AML-193 (cell line): ENCODE results near the gene PPP2R3B.
"Not testable (repeated sequence)": the region's sequence is repeated elsewhere in the genome, so short reads cannot be mapped to it uniquely, and the experiment has no call there.

Experiments used
- DNase-seq, 2 experiments: peaks; one replicate each; lab custom pipeline; 2025; lab: John Stamatoyannopoulos, UW

Gene PPP2R3B

DNA sequence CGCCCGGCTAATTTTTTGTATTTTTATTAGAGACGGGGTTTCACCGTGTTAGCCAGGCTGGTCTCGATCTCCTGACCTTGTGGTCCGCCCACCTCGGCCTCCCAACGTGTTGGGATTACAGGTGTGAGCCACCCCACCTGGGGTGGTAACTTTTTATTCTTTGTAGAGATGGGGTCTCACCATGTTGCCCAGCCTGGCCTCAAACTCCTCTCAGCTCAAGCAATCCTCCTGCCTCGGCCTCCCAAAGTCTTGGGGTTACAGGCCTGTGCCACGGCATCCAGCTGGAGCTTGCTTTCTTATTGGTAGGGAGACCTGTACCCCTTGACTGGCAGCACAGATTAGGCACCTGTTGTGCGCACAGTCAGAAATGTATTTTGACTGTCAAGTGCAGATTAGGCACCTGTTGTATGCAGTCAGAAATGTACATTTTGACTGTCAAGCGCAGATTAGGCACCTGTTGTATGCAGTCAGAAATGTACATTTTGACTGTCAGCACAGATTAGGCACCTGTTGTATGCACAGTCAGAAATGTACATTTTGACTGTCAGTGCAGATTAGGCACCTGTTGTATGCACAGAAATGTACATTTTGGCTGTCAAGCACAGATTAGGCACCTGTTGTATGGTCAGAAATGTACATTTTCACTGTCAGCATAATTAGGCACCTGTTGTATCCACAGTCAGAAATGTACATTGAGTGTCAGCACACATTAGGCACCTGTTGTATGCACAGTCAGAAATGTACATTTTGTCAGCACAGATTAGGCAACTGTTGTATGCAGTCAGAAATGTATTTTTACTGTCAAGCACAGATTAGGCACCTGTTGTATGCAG lies 80.7 kb downstream of the PPP2R3B start:
- not testable (repeated sequence) for DNase-seq

GRCh38 chrX:302975-303374 lies 83.7 kb downstream of the PPP2R3B start:
- DNase-seq, result no peak

DNA sequence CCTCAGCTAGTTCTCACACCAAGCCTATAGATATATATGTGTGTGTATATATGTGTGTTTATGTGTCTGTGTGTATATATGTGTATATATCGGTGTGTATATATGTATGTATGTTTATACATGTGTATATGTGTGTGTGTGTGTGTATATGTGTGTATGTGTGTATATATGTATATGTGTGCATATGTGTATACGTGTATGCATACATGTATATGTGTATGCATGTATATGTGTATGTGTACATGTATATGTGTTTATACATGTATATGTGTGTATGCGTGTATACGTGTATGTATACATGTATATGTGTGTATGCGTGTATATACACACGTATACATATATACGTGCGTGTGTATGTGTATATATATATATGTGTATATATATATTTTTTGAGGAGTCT lies 86.4 kb downstream of the PPP2R3B start:
- DNase-seq, result no peak

DNA sequence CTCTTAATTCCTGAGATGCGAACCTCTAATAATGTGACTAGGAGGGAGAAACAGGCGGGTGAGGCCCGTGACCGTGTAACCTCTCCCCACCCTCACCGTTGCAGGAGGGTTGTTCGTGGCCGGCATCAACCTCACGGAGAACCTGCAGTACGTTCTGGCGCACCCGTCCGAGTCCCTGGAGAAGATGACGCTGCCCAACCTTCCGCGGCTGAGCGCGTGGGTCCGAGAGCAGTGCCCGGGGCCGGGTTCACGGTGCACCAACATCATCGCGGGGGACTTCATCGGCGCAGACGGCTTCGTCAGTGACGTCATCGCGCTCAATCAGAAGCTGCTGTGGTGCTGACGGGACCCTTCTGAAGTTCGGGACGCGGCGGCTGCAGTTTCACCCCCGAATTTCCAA lies 87.7 kb downstream of the PPP2R3B start:
- no peak for DNase-seq

GRCh38 chrX:295136-295535 lies 91.6 kb downstream of the PPP2R3B start:
- DNase-seq, result no peak

GRCh38 chrX:292900-293897 lies 93.5 kb downstream of the PPP2R3B start:
- no peak for DNase-seq

- DNase-seq, result no peak
Measured at GRCh38 chrX:291411-291901, 95.3 kb downstream of the PPP2R3B start.

DNA sequence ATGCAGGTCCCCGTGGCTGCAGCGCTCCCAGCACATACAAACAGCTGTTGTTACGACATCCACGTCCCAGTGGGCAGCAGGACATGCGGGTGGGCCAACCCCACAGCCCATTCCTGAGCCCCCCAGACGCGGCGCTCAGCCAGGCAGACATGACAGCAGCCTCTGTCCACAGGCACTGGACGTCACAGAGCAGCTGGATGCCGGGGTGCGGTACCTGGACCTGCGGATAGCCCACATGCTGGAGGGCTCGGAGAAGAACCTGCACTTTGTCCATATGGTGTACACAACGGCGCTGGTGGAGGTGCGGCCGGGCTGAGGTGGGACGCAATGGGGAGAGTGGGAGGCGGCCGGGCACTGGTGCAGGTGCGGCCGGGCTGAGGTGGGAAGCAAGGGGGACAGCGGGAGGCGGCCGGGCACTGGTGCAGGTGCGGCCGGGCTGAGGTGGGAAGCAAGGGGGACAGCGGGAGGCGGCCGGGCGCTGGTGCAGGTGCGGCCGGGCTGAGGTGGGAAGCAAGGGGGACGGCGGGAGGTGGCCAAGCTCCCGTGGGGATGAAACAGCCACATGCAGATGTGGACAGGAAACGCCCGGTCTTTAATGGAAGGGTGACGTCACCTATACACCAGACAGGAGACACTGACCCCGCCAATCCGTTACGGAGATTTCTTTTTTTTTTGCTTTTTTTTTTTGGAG lies 96.1 kb downstream of the PPP2R3B start:
- DNase-seq, result no peak

- DNase-seq, result no peak
Measured at GRCh38 chrX:288561-288991, 98.1 kb downstream of the PPP2R3B start.

DNA sequence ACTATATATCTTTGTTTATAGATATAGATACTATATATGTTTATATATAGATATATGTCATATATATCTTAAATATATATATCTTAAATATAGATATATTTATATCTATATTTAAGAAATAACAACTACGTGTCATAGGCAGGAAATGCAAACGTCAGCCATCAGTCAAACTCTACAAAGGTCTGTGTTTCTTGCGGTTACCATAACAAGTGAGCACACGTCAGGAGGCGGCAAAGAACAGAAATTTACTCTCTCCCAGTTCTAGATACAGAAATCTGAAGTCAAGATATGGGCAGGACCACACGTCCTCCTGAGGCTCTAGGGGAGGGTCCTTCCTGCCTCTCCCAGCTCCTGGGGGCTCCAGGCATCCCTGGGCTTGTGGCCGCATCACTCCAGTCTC lies 99.0 kb downstream of the PPP2R3B start:
- DNase-seq, result no peak

GRCh38 chrX:285076-285677 lies 101.5 kb downstream of the PPP2R3B start:
- no peak for DNase-seq
